ENCODE results near the gene JCAD.

The JCAD gene

GRCh38 chr10:30074090-30074489 lies 14.7 kb upstream of the JCAD start:
- TF ChIP-seq, protein P1, sequence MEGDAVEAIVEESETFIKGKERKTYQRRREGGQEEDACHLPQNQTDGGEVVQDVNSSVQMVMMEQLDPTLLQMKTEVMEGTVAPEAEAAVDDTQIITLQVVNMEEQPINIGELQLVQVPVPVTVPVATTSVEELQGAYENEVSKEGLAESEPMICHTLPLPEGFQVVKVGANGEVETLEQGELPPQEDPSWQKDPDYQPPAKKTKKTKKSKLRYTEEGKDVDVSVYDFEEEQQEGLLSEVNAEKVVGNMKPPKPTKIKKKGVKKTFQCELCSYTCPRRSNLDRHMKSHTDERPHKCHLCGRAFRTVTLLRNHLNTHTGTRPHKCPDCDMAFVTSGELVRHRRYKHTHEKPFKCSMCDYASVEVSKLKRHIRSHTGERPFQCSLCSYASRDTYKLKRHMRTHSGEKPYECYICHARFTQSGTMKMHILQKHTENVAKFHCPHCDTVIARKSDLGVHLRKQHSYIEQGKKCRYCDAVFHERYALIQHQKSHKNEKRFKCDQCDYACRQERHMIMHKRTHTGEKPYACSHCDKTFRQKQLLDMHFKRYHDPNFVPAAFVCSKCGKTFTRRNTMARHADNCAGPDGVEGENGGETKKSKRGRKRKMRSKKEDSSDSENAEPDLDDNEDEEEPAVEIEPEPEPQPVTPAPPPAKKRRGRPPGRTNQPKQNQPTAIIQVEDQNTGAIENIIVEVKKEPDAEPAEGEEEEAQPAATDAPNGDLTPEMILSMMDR (IDR thresholded peaks at IDR 0.05; ENCODE audit: control extremely low read depth, extremely low read depth, low read depth, missing control alignments) = no peak
- ChIA-PET POLR2A (no interaction called here), CTCF (interaction anchor here (1.0 to 1.1 kb wide), 2 partner anchors 14 to 33 kb away, joined by 3 read pairs; no protein-coding TSS in a partner anchor)
- no peak for DNase-seq (ENCODE audit: extremely low spot score)

- POLR2A ChIA-PET = no interaction called here
- TF ChIP-seq, protein P1 (IDR thresholded peaks at IDR 0.05; ENCODE audit: control extremely low read depth, extremely low read depth, low read depth, missing control alignments) = no peak
- DNase-seq (ENCODE audit: extremely low spot score) = no peak
- CTCF ChIA-PET = interaction anchor here (1.0 to 1.1 kb wide), 2 partner anchors 14 to 32 kb away, joined by 3 read pairs; no protein-coding TSS in a partner anchor
Measured at GRCh38 chr10:30073767-30074060, 14.3 kb upstream of the JCAD start.

DNA sequence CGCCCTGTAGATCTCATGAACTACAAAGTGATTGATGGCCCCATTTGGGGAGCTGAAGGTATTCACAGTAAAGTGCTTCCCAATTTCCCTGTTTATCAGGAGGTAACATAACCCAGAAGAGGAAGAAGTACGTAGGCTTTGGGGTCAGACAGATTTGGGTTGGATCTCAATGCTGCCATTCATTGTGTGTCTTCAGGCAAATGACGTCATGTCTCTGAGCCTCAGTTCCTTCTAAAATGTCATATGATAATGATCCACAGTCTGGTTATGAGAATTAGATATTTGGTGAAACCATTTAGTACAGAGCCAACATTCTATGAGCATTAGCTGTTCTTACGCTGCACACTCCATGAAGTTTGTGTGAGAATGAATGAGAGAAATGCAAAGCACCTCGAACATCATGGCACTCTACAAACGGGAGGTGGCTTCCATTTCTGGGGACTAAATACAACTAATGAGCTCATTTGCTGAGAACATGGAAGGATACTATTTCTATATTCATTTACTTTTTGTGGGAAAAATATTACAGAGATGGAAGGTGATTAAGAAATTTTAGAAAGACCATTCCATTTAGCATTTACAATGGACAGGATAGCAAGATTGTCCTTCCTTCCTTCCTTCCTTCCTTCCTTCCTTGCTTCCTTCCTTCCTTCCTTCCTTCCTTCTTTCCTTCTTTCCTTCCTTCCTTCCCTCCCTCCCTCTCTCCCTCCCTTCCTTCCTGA lies 13.8 kb upstream of the JCAD start:
- POLR2A ChIA-PET = no interaction called here
- CTCF ChIA-PET = interaction anchor here (1.0 to 1.1 kb wide), 2 partner anchors 15 to 32 kb away, joined by 3 read pairs; no protein-coding TSS in a partner anchor

DNA sequence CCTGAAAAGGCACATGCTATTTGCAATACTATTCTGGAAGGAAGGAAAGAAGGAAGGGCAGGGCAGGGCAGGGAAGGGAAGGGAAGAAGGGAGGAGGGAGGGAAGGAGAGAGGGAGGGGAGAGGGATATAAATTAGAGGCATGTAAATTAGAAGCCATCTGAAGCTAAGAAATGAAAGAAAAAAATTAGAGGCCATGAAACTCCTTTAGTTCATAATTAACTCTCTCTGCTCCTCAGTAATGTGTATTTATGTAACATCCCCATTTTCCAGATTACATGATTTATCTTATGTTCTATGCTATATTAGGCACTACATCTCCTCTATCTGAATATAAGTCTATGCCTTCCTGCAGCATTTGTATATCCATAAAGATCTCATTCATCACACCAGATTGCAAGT lies 12.7 kb upstream of the JCAD start:
- no peak for DNase-seq (ENCODE audit: extremely low spot score)
- ChIA-PET POLR2A (no interaction called here), CTCF (no interaction called here)
- TF ChIP-seq, protein P1 (IDR thresholded peaks at IDR 0.05; ENCODE audit: control extremely low read depth, extremely low read depth, low read depth, missing control alignments) = no peak

More for the DNA sequence above, 13.8 kb upstream of the JCAD start:
- TF ChIP-seq, protein P1 (IDR thresholded peaks at IDR 0.05; ENCODE audit: control extremely low read depth, extremely low read depth, low read depth, missing control alignments) = no peak
- DNase-seq (ENCODE audit: extremely low spot score) = no peak

- POLR2A ChIA-PET = no interaction called here
- DNase-seq (ENCODE audit: extremely low spot score) = no peak
- TF ChIP-seq, protein P1 (IDR thresholded peaks at IDR 0.05; ENCODE audit: control extremely low read depth, extremely low read depth, low read depth, missing control alignments) = no peak
Measured at GRCh38 chr10:30070001-30070685, 10.8 kb upstream of the JCAD start.

DNA sequence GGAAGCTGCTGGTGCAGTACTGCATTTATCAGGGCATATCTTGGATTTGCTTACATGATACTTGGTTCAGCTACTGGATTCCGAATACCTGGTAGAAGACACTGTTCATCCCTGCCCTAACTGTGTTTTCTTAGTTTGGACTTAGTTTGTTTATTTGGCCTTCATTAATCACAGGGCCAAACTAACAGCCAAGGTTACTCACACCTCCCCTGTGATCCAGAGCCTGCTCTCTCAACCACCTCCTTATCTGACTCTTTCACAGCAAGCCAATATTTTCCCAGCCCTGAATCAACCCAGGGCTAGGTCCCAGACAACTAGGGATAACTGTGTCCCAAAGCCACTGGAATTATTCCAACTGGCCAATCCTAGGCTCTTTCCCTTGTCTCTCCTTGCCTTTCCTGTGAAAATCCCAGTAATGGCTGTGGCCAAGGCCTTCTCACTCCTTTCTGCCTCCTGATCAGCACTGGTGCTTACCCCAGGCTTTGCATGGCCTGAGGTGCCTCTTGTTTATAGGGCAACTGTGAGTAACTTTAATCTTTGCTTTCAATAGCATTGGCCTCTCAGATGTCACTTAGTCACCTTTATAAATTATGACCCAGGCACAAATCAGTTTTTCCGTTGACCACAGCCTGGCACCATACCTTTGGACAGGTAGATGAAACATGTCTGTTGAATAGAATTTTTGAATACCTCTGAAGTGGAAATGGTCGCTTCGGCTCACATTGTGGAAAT lies 9.3 kb upstream of the JCAD start:
- TF ChIP-seq, protein P1 (IDR thresholded peaks at IDR 0.05; ENCODE audit: control extremely low read depth, extremely low read depth, low read depth, missing control alignments) = no peak
- CTCF ChIA-PET = no interaction called here
- POLR2A ChIA-PET = interaction anchor here (0.6 kb wide), 1 partner anchor 1647 kb away, joined by 6 read pairs; no protein-coding TSS in a partner anchor
- DNase-seq (ENCODE audit: extremely low spot score) = no peak

More at GRCh38 chr10:30070001-30070685, 10.8 kb upstream of the JCAD start:
- CTCF ChIA-PET = interaction anchor here (0.6 kb wide), 1 partner anchor 134 kb away, joined by 3 read pairs; no protein-coding TSS in a partner anchor

All from GM10248 (cell line).